Measurements from ENCODE around the gene DCUN1D1. TPM values are rescaled to one million over a fixed set of nuclear protein-coding genes. Genes with fewer than 3 reads are reported as not detected.

Gene DCUN1D1
- 24.1 and 70.1 TPM in 2 replicates for total RNA-seq (2014; rRNA removed; shearing (Covaris generic); ENCODE audit: low replicate concordance)

DNA sequence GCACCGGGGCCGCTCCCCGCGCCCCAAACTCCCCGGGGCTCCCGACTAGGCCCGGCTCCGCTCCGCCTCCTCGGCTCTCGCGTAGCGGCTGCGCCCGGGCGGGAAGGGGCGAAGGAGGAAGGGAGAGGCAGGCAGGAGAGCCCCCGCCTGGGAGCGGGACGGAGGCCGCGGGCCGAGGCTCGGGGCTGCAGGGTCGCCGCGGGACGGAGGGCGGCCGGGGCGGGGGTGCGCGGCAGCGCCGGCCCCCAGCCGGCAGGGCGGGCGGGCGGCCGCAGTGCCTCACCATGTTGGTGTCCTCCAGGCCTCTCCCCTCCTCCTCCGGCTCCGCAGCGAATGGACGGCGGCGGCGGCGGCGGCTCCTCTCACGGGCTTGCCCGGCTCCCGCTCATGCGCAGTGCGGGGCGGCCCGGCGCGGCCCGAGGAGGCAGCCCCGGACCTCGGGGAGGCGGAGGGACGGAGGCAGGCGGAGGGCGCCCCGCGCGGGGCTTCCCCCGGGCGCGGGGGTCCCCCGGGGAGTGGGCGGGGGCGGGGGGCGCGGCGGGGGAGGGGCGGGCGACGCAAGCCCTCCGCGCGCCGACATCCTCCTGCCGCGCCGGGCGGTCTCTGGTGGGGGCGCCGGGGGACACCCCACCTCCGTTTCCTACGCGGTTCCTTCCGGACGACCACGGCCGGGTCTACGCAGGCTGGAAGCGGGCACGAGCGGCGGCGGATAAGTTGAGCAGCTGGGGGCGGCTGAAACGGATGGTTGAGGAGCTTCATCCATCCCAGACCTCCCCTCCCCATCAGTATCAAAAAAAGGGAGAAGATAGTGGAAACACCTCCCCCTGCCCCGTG lies at the start of gene DCUN1D1:
DCUN1D1 (minus strand) TSS at position 335 of the 834 bp plus-strand sequence; CDS start at position 286, 49 bp downstream.
- Histone ChIP-seq H3K27me3 (ENCODE audit: low read length) (no peaks in the 10 kb centered on the region), H3K36me3 (ENCODE audit: insufficient read depth, low read length) (no peaks in the 10 kb centered on the region), H3K9me2 (replicated peaks; ENCODE audit: insufficient read depth, low read length) (no peaks in the 10 kb centered on the region), H3K9me3 (ENCODE audit: low read length) (no peaks in the 10 kb centered on the region), H3K9ac (ENCODE audit: low read length) (peak within 1 kb of the TSS; percentile 94), H3K27ac (ENCODE audit: low read length) (peak within 1 kb of the TSS; percentile 75), H3K4me1 (ENCODE audit: low read length) (peaks cover 43% of the 10 kb centered on the region), H4K20me1 (ENCODE audit: insufficient read depth, low read depth, low read length) (peaks cover 12% of the 10 kb centered on the region; the same call in 1 of the 2 replicates), H3K4me2 (ENCODE audit: low read depth, low read length, poor library complexity, severe bottlenecking) (peak within 1 kb of the TSS; percentile 90), H2AFZ (ENCODE audit: low read length) (peak within 1 kb of the TSS; percentile 72), H3K4me3 (ENCODE audit: low read length) (peak within 1 kb of the TSS; percentile 84), H3K79me2 (ENCODE audit: low read length) (peaks cover 45% of the 10 kb centered on the region)
- peak; percentile 97 for DNase-seq

DNA sequence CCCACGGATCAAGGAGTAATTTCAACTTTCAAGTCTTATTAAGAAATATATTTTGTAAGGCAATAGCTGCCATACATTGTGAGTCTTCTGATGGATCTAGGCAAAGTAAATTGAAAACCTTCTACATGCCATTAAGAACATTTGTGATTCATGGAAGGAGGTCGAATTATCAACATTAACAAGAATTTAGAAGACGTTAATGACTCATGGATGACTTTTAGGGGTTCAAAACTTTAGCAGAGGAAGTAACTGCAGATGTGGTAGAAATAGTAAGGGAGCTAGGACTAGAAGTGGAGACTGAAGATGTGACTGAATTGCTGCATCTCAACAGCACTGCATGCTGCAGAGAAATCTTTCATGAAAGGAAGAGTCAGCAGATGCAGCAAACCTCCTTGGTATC lies 48.1 kb upstream of the DCUN1D1 start:
- no peaks in the 10 kb centered on the region for H3K4me1 ChIP-seq (ENCODE audit: low read length)
- H3K9me2 ChIP-seq (replicated peaks; ENCODE audit: insufficient read depth, low read length), result no peaks in the 10 kb centered on the region
- H2AFZ ChIP-seq (ENCODE audit: low read length), result no peak overlapping the region
- no peaks in the 10 kb centered on the region for H3K9me3 ChIP-seq (ENCODE audit: low read length)
- no peaks in the 10 kb centered on the region for H3K79me2 ChIP-seq (ENCODE audit: low read length)
- H3K36me3 ChIP-seq (ENCODE audit: insufficient read depth, low read length), result peaks cover 57% of the 10 kb centered on the region
- DNase-seq, result no peak
- H3K27me3 ChIP-seq (ENCODE audit: low read length), result no peaks in the 10 kb centered on the region
- H3K27ac ChIP-seq (ENCODE audit: low read length), result no peak overlapping the region
- H3K4me2 ChIP-seq (ENCODE audit: low read depth, low read length, poor library complexity, severe bottlenecking), result no peak overlapping the region
- H4K20me1 ChIP-seq (ENCODE audit: insufficient read depth, low read depth, low read length), result no peaks in the 10 kb centered on the region
- no peak overlapping the region for H3K9ac ChIP-seq (ENCODE audit: low read length)
- H3K4me3 ChIP-seq (ENCODE audit: low read length), result no peak overlapping the region

GRCh38 chr3:183027276-183027675 lies 46.9 kb upstream of the DCUN1D1 start:
- Histone ChIP-seq H3K9me3 (ENCODE audit: low read length) (no peaks in the 10 kb centered on the region), H2AFZ (ENCODE audit: low read length) (no peak overlapping the region), H3K27ac (ENCODE audit: low read length) (no peak overlapping the region), H3K79me2 (ENCODE audit: low read length) (no peaks in the 10 kb centered on the region), H3K4me3 (ENCODE audit: low read length) (no peak overlapping the region), H3K4me2 (ENCODE audit: low read depth, low read length, poor library complexity, severe bottlenecking) (no peak overlapping the region), H3K27me3 (ENCODE audit: low read length) (no peaks in the 10 kb centered on the region), H4K20me1 (ENCODE audit: insufficient read depth, low read depth, low read length) (no peaks in the 10 kb centered on the region), H3K4me1 (ENCODE audit: low read length) (no peaks in the 10 kb centered on the region), H3K36me3 (ENCODE audit: insufficient read depth, low read length) (peaks cover 60% of the 10 kb centered on the region), H3K9me2 (replicated peaks; ENCODE audit: insufficient read depth, low read length) (no peaks in the 10 kb centered on the region), H3K9ac (ENCODE audit: low read length) (no peak overlapping the region)
- DNase-seq, result no peak

DNA sequence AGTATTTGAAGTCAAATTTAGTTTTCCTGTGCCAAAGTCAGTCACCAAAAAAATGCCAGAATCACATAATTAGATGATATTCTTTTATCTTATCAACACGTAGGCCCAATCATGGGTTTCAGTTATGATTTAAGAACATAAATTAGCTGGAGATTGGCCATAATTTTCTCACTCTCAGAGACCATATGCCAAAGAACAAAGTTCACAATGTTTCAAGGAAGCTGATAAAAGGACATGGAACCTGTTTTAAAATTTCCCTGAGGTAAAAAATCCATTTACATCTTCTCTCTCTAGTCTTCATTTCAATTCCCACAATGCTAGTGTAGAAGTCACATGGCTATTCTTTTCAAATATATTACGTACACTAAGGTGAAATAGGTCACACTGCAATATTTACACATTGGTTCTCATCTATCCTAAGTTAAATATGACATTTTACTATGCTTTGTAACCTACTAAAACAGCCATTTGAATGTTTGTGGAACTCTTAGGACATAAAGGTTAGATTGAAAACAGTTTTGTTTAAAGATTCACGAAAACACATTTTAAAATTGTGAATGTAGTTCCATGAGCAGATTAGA lies 42.7 kb upstream of the DCUN1D1 start:
- Histone ChIP-seq H3K4me3 (ENCODE audit: low read length) (no peak overlapping the region), H3K9me2 (replicated peaks; ENCODE audit: insufficient read depth, low read length) (no peaks in the 10 kb centered on the region), H3K27ac (ENCODE audit: low read length) (no peak overlapping the region), H3K9ac (ENCODE audit: low read length) (no peak overlapping the region), H3K4me1 (ENCODE audit: low read length) (no peaks in the 10 kb centered on the region), H3K79me2 (ENCODE audit: low read length) (no peaks in the 10 kb centered on the region), H2AFZ (ENCODE audit: low read length) (no peak overlapping the region), H3K4me2 (ENCODE audit: low read depth, low read length, poor library complexity, severe bottlenecking) (no peak overlapping the region), H3K36me3 (ENCODE audit: insufficient read depth, low read length) (peaks cover 61% of the 10 kb centered on the region), H4K20me1 (ENCODE audit: insufficient read depth, low read depth, low read length) (no peaks in the 10 kb centered on the region), H3K9me3 (ENCODE audit: low read length) (no peaks in the 10 kb centered on the region), H3K27me3 (ENCODE audit: low read length) (no peaks in the 10 kb centered on the region)
- no peak for DNase-seq

DNA sequence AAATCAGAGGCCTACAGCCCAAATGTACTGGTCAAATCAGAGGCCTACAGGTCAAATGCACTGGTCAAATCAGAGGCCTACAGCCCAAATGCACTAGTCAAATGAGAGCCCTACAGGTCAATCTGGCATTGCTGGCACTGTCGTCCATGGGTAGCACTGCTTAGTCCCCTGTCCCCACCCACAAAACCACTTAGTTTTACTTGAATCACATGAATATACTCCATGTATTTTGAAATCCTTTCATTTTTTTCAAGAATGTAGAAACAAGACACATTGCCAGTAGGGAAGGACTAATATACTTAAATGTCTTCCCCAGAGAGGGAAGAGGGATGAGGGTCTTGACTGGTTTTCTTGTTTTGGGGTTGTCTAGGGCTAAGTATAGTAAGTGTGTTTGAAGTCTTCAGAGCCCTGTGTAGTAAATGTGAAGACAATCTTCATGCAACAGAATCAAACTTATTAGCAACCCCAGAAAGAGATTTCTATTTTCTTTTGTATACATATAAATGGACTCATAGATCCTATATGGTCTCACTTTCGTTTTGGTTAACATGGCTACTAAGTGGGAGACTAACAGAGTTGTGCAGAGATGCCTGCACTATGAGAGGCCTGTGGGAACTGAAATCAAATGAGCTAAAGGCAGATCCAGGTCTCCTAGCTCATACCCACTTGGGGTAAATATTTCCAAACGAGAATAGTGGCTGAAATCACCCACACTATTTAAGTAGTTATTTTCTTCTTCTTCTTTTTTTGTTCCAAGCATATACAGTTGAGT lies 38.3 kb upstream of the DCUN1D1 start:
- H2AFZ ChIP-seq (ENCODE audit: low read length), result no peak overlapping the region
- H3K4me2 ChIP-seq (ENCODE audit: low read depth, low read length, poor library complexity, severe bottlenecking), result no peak overlapping the region
- no peaks in the 10 kb centered on the region for H3K79me2 ChIP-seq (ENCODE audit: low read length)
- no peak overlapping the region for H3K27ac ChIP-seq (ENCODE audit: low read length)
- H3K36me3 ChIP-seq (ENCODE audit: insufficient read depth, low read length), result peaks cover 65% of the 10 kb centered on the region
- H3K9me2 ChIP-seq (replicated peaks; ENCODE audit: insufficient read depth, low read length), result no peaks in the 10 kb centered on the region
- H3K27me3 ChIP-seq (ENCODE audit: low read length), result no peaks in the 10 kb centered on the region
- H3K9me3 ChIP-seq (ENCODE audit: low read length), result no peaks in the 10 kb centered on the region
- H3K4me3 ChIP-seq (ENCODE audit: low read length), result no peak overlapping the region
- peak; percentile 60 for DNase-seq
- H4K20me1 ChIP-seq (ENCODE audit: insufficient read depth, low read depth, low read length), result no peaks in the 10 kb centered on the region
- no peaks in the 10 kb centered on the region for H3K4me1 ChIP-seq (ENCODE audit: low read length)
- no peak overlapping the region for H3K9ac ChIP-seq (ENCODE audit: low read length)

GRCh38 chr3:183015185-183015584 lies 34.8 kb upstream of the DCUN1D1 start:
- H3K4me2 ChIP-seq (ENCODE audit: low read depth, low read length, poor library complexity, severe bottlenecking), result no peak overlapping the region
- H3K27me3 ChIP-seq (ENCODE audit: low read length), result no peaks in the 10 kb centered on the region
- H3K9me3 ChIP-seq (ENCODE audit: low read length), result no peaks in the 10 kb centered on the region
- H3K4me3 ChIP-seq (ENCODE audit: low read length), result no peak overlapping the region
- H3K9me2 ChIP-seq (replicated peaks; ENCODE audit: insufficient read depth, low read length), result no peaks in the 10 kb centered on the region
- H3K79me2 ChIP-seq (ENCODE audit: low read length), result no peaks in the 10 kb centered on the region
- H3K9ac ChIP-seq (ENCODE audit: low read length), result no peak overlapping the region
- no peaks in the 10 kb centered on the region for H4K20me1 ChIP-seq (ENCODE audit: insufficient read depth, low read depth, low read length)
- DNase-seq, result no peak
- no peak overlapping the region for H2AFZ ChIP-seq (ENCODE audit: low read length)
- no peaks in the 10 kb centered on the region for H3K4me1 ChIP-seq (ENCODE audit: low read length)
- H3K36me3 ChIP-seq (ENCODE audit: insufficient read depth, low read length), result peaks cover 36% of the 10 kb centered on the region
- H3K27ac ChIP-seq (ENCODE audit: low read length), result no peak overlapping the region

DNA sequence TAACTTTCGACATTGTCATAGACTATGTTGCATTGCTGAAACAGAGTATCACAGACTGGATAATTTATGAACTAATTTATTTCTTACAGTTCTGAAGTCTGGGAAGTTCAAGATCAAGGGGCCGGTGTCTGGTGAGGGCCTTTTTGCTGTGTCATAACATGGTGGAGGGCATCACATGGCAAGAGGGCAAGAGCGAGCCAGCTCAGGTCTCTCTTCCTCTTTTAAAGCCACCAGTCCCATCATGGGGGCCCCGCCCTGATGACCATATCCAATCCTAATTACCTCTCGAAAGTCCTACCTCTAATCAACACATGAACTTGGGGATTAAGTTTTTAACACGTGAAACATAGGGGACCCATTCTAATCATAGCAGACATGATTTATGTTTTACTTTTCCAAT lies 33.5 kb upstream of the DCUN1D1 start:
- Histone ChIP-seq H3K36me3 (ENCODE audit: insufficient read depth, low read length) (peaks cover 24% of the 10 kb centered on the region; the same call in 1 of the 2 replicates), H3K27me3 (ENCODE audit: low read length) (no peaks in the 10 kb centered on the region), H2AFZ (ENCODE audit: low read length) (no peak overlapping the region), H3K79me2 (ENCODE audit: low read length) (no peaks in the 10 kb centered on the region), H3K27ac (ENCODE audit: low read length) (no peak overlapping the region), H4K20me1 (ENCODE audit: insufficient read depth, low read depth, low read length) (no peaks in the 10 kb centered on the region), H3K9me2 (replicated peaks; ENCODE audit: insufficient read depth, low read length) (no peaks in the 10 kb centered on the region), H3K9me3 (ENCODE audit: low read length) (no peaks in the 10 kb centered on the region), H3K4me2 (ENCODE audit: low read depth, low read length, poor library complexity, severe bottlenecking) (no peak overlapping the region), H3K4me1 (ENCODE audit: low read length) (no peaks in the 10 kb centered on the region), H3K4me3 (ENCODE audit: low read length) (no peak overlapping the region), H3K9ac (ENCODE audit: low read length) (no peak overlapping the region)
- no peak for DNase-seq

- H2AFZ ChIP-seq (ENCODE audit: low read length), result no peak overlapping the region
- no peaks in the 10 kb centered on the region for H3K9me3 ChIP-seq (ENCODE audit: low read length)
- H3K4me3 ChIP-seq (ENCODE audit: low read length), result no peak overlapping the region
- no peaks in the 10 kb centered on the region for H3K9me2 ChIP-seq (replicated peaks; ENCODE audit: insufficient read depth, low read length)
- peaks cover 22% of the 10 kb centered on the region; the same call in 1 of the 2 replicates for H3K36me3 ChIP-seq (ENCODE audit: insufficient read depth, low read length)
- H3K4me2 ChIP-seq (ENCODE audit: low read depth, low read length, poor library complexity, severe bottlenecking), result no peak overlapping the region
- H3K27me3 ChIP-seq (ENCODE audit: low read length), result no peaks in the 10 kb centered on the region
- no peak overlapping the region for H3K9ac ChIP-seq (ENCODE audit: low read length)
- H3K4me1 ChIP-seq (ENCODE audit: low read length), result no peaks in the 10 kb centered on the region
- H3K27ac ChIP-seq (ENCODE audit: low read length), result no peak overlapping the region
- no peaks in the 10 kb centered on the region for H3K79me2 ChIP-seq (ENCODE audit: low read length)
- no peaks in the 10 kb centered on the region for H4K20me1 ChIP-seq (ENCODE audit: insufficient read depth, low read depth, low read length)
- DNase-seq, result no peak
These were observed 32.7 kb upstream of the DCUN1D1 start for GRCh38 chr3:183013074-183013473.

Data from Karpas-422 (cell line).